Stimulated activated CD8-positive, alpha-beta memory T cell treated with anti-CD3 and anti-CD28 coated beads, Interleukin-2, amount 100 ng/mL, for 48 hours (primary cell): ENCODE data around the gene BCL2L2.
"Not testable (repeated sequence)": the region's sequence is repeated elsewhere in the genome, so short reads cannot be mapped to it uniquely, and the experiment has no call there.

Experiments
- DNase-seq, 2 donors: peaks; one replicate each; pipeline ENCODE4 v3.0.0-alpha.2; 2020; ENCODE audit warnings: low read depth in 2 of 2

The BCL2L2 gene

GRCh38 chr14:23306412-23307145, at the start of gene BCL2L2:
Gene BCL2L2 (plus strand): TSS chr14:23306833. CDS start chr14:23307768, 935 bp downstream.
- no peak for DNase-seq

- no peak for DNase-seq
Observed at GRCh38 chr14:23258256-23258655, 48.4 kb upstream of the BCL2L2 start.

- DNase-seq = no peak
Observed at GRCh38 chr14:23259426-23259825, 47.2 kb upstream of the BCL2L2 start.

- not testable (repeated sequence) for DNase-seq
Observed at GRCh38 chr14:23260849-23261248, 45.8 kb upstream of the BCL2L2 start.

- no peak for DNase-seq
Observed at GRCh38 chr14:23269193-23269592, 37.4 kb upstream of the BCL2L2 start.

GRCh38 chr14:23275412-23275811, 31.2 kb upstream of the BCL2L2 start:
- no peak for DNase-seq

GRCh38 chr14:23277189-23277588, 29.4 kb upstream of the BCL2L2 start:
- DNase-seq = no peak

GRCh38 chr14:23277928-23278327, 28.7 kb upstream of the BCL2L2 start:
- DNase-seq = not testable (repeated sequence)

- DNase-seq = no peak
Observed at GRCh38 chr14:23281247-23281646, 25.4 kb upstream of the BCL2L2 start.

- no peak for DNase-seq
Observed at GRCh38 chr14:23284654-23285529, 21.7 kb upstream of the BCL2L2 start.

GRCh38 chr14:23285530-23286019, 21.1 kb upstream of the BCL2L2 start:
- DNase-seq = no peak

GRCh38 chr14:23286020-23286901, 20.4 kb upstream of the BCL2L2 start, which contains the start of gene HOMEZ:
Gene HOMEZ (minus strand): TSS chr14:23286132. CDS start chr14:23285952, 180 bp downstream.
- DNase-seq = peak; percentile 98

GRCh38 chr14:23286902-23287479, 19.6 kb upstream of the BCL2L2 start:
- no peak for DNase-seq

GRCh38 chr14:23294734-23295561, 11.7 kb upstream of the BCL2L2 start:
- DNase-seq = peak in 1 of 2 donors; percentile 21

- no peak for DNase-seq
Observed at GRCh38 chr14:23296012-23296777, 10.4 kb upstream of the BCL2L2 start.

GRCh38 chr14:23297096-23297495, 9.5 kb upstream of the BCL2L2 start:
- DNase-seq = no peak

GRCh38 chr14:23297611-23298277, 8.9 kb upstream of the BCL2L2 start:
- DNase-seq = no peak

GRCh38 chr14:23299211-23299957, 7.2 kb upstream of the BCL2L2 start:
- DNase-seq = no peak
